Measurements from ENCODE around the gene SLC9A5. TPM values are rescaled to one million over a fixed set of nuclear protein-coding genes. Genes with fewer than 3 reads are reported as not detected.

Gene SLC9A5
- 0.63 and 0.68 TPM in 2 replicates for polyA plus RNA-seq (2013)

GRCh38 chr16:67248401-67249177 is at the start of gene SLC9A5:
SLC9A5 (plus strand) TSS chr16:67248979; CDS start chr16:67249015, 36 bp downstream.
- no CpG with 5 or more reads among the region's 75 CpGs for WGBS (ENCODE audit: extremely low coverage, insufficient coverage, insufficient read length)
- Histone ChIP-seq H3K18ac (ENCODE audit: low read length) (peak within 1 kb of the TSS; percentile 36), H2AFZ (ENCODE audit: insufficient read depth, low read length, poor library complexity) (peak within 1 kb of the TSS; percentile 43), H2BK12ac (ENCODE audit: low read length) (no peak within 1 kb of the TSS), H3K27ac (ENCODE audit: low read depth, low read length) (no peak within 1 kb of the TSS), H3K4me3 (ENCODE audit: low read depth, low read length) (peak within 1 kb of the TSS; percentile 57), H3K4ac (ENCODE audit: low read depth, low read length) (no peak within 1 kb of the TSS), H3K4me1 (ENCODE audit: control insufficient read depth in 1 of 2, insufficient read depth in 2 of 2, low read length in 2 of 2) (peaks cover 35 to 40% of the 10 kb centered on the region in 2 experiments), H4K8ac (ENCODE audit: low read depth, low read length) (no peak within 1 kb of the TSS), H2AK5ac (ENCODE audit: low read length) (no peak within 1 kb of the TSS), H3K4me2 (ENCODE audit: low read length) (peak within 1 kb of the TSS; percentile 96), H3K23ac (ENCODE audit: low read length) (no peak within 1 kb of the TSS), H2BK120ac (ENCODE audit: insufficient read depth, low read length, poor library complexity) (no peak within 1 kb of the TSS), H3K79me1 (ENCODE audit: low read length) (peaks cover 20% of the 10 kb centered on the region), H3K14ac (ENCODE audit: low read length) (no peak within 1 kb of the TSS), H3K9ac (ENCODE audit: low read length) (no peak within 1 kb of the TSS), H2BK5ac (ENCODE audit: low read depth, low read length, poor library complexity) (no peak within 1 kb of the TSS), H3K36me3 (ENCODE audit: control insufficient read depth in 1 of 2, insufficient read depth in 2 of 2, low read length in 2 of 2) (no peaks in the 10 kb centered on the region), H3K27me3 (ENCODE audit: insufficient read depth, low read length) (peaks cover 27% of the 10 kb centered on the region), H4K91ac (ENCODE audit: low read depth, low read length) (no peak within 1 kb of the TSS), H4K12ac (ENCODE audit: low read depth, low read length) (no peak within 1 kb of the TSS), H3K79me2 (ENCODE audit: control insufficient read depth, insufficient read depth, low read length, poor library complexity) (peaks cover 3% of the 10 kb centered on the region), H3K9me3 (ENCODE audit: insufficient read depth, low read depth, low read length) (peaks cover 1% of the 10 kb centered on the region)
- peak in 1 of 2 donors; percentile 5 for DNase-seq

- Histone ChIP-seq H3K9ac (ENCODE audit: low read length) (no peak within 1 kb of the TSS), H4K91ac (ENCODE audit: low read depth, low read length) (peak within 1 kb of the TSS; percentile 22), H3K9me3 (ENCODE audit: insufficient read depth, low read depth, low read length) (peaks cover 4% of the 10 kb centered on the region), H3K27me3 (ENCODE audit: insufficient read depth, low read length) (no peaks in the 10 kb centered on the region), H4K12ac (ENCODE audit: low read depth, low read length) (peak within 1 kb of the TSS; percentile 10), H3K36me3 (ENCODE audit: control insufficient read depth in 1 of 2, insufficient read depth in 2 of 2, low read length in 2 of 2) (peaks cover 72 to 78% of the 10 kb centered on the region in 2 experiments), H3K79me1 (ENCODE audit: low read length) (peaks cover 8% of the 10 kb centered on the region), H2BK120ac (ENCODE audit: insufficient read depth, low read length, poor library complexity) (no peak within 1 kb of the TSS), H4K8ac (ENCODE audit: low read depth, low read length) (peak within 1 kb of the TSS; percentile 62), H3K4me1 (ENCODE audit: control insufficient read depth in 1 of 2, insufficient read depth in 2 of 2, low read length in 2 of 2) (peaks cover 12 to 20% of the 10 kb centered on the region in 2 experiments), H3K14ac (ENCODE audit: low read length) (peak within 1 kb of the TSS; percentile 22), H3K4ac (ENCODE audit: low read depth, low read length) (no peak within 1 kb of the TSS), H3K4me3 (ENCODE audit: low read depth, low read length) (peak within 1 kb of the TSS; percentile 55), H3K23ac (ENCODE audit: low read length) (no peak within 1 kb of the TSS), H3K27ac (ENCODE audit: low read depth, low read length) (peak within 1 kb of the TSS; percentile 16), H3K4me2 (ENCODE audit: low read length) (peak within 1 kb of the TSS; percentile 70), H3K18ac (ENCODE audit: low read length) (no peak within 1 kb of the TSS), H2AK5ac (ENCODE audit: low read length) (no peak within 1 kb of the TSS), H2BK5ac (ENCODE audit: low read depth, low read length, poor library complexity) (no peak within 1 kb of the TSS), H3K79me2 (ENCODE audit: control insufficient read depth, insufficient read depth, low read length, poor library complexity) (no peaks in the 10 kb centered on the region), H2AFZ (ENCODE audit: insufficient read depth, low read length, poor library complexity) (peak within 1 kb of the TSS; percentile 10), H2BK12ac (ENCODE audit: low read length) (peak within 1 kb of the TSS; percentile 26)
- peak; percentile 89 to 93 for DNase-seq
- no CpG with 5 or more reads among the region's 61 CpGs for WGBS (ENCODE audit: extremely low coverage, insufficient coverage, insufficient read length)
Observed at GRCh38 chr16:67199011-67199807, 49.6 kb upstream of the SLC9A5 start, which contains the start of gene ELMO3. ELMO3 (plus strand) TSS chr16:67199131; CDS start chr16:67199327, 196 bp downstream.

- H3K79me2 ChIP-seq (ENCODE audit: control insufficient read depth, insufficient read depth, low read length, poor library complexity) = no peaks in the 10 kb centered on the region
- H3K4me1 ChIP-seq (ENCODE audit: control insufficient read depth in 1 of 2, insufficient read depth in 2 of 2, low read length in 2 of 2) = peaks cover 12 to 20% of the 10 kb centered on the region in 2 experiments
- peak overlapping the region; percentile 1 for H3K4me3 ChIP-seq (ENCODE audit: low read depth, low read length)
- peaks cover 67 to 74% of the 10 kb centered on the region in 2 experiments for H3K36me3 ChIP-seq (ENCODE audit: control insufficient read depth in 1 of 2, insufficient read depth in 2 of 2, low read length in 2 of 2)
- H2BK5ac ChIP-seq (ENCODE audit: low read depth, low read length, poor library complexity) = no peak overlapping the region
- H2AFZ ChIP-seq (ENCODE audit: insufficient read depth, low read length, poor library complexity) = peak overlapping the region; percentile 10
- H2BK120ac ChIP-seq (ENCODE audit: insufficient read depth, low read length, poor library complexity) = no peak overlapping the region
- H2AK5ac ChIP-seq (ENCODE audit: low read length) = no peak overlapping the region
- no peak overlapping the region for H4K91ac ChIP-seq (ENCODE audit: low read depth, low read length)
- no peak overlapping the region for H4K12ac ChIP-seq (ENCODE audit: low read depth, low read length)
- peak overlapping the region; percentile 22 for H3K14ac ChIP-seq (ENCODE audit: low read length)
- peaks cover 4% of the 10 kb centered on the region for H3K9me3 ChIP-seq (ENCODE audit: insufficient read depth, low read depth, low read length)
- no peak overlapping the region for H3K23ac ChIP-seq (ENCODE audit: low read length)
- no peak for DNase-seq
- H3K4ac ChIP-seq (ENCODE audit: low read depth, low read length) = no peak overlapping the region
- H3K79me1 ChIP-seq (ENCODE audit: low read length) = peaks cover 8% of the 10 kb centered on the region
- H3K27me3 ChIP-seq (ENCODE audit: insufficient read depth, low read length) = no peaks in the 10 kb centered on the region
- peak overlapping the region; percentile 26 for H2BK12ac ChIP-seq (ENCODE audit: low read length)
- no peak overlapping the region for H3K27ac ChIP-seq (ENCODE audit: low read depth, low read length)
- H4K8ac ChIP-seq (ENCODE audit: low read depth, low read length) = peak overlapping the region; percentile 21
- no peak overlapping the region for H3K9ac ChIP-seq (ENCODE audit: low read length)
- H3K18ac ChIP-seq (ENCODE audit: low read length) = no peak overlapping the region
- no CpG with 5 or more reads among the region's 22 CpGs for WGBS (ENCODE audit: extremely low coverage, insufficient coverage, insufficient read length)
- peak overlapping the region; percentile 56 for H3K4me2 ChIP-seq (ENCODE audit: low read length)
Observed at GRCh38 chr16:67199808-67200198, 49.0 kb upstream of the SLC9A5 start.

- H2BK12ac ChIP-seq (ENCODE audit: low read length) = no peak overlapping the region
- H3K18ac ChIP-seq (ENCODE audit: low read length) = no peak overlapping the region
- H4K91ac ChIP-seq (ENCODE audit: low read depth, low read length) = no peak overlapping the region
- H3K4me3 ChIP-seq (ENCODE audit: low read depth, low read length) = no peak overlapping the region
- peaks cover 4% of the 10 kb centered on the region for H3K9me3 ChIP-seq (ENCODE audit: insufficient read depth, low read depth, low read length)
- H2AFZ ChIP-seq (ENCODE audit: insufficient read depth, low read length, poor library complexity) = no peak overlapping the region
- H3K79me1 ChIP-seq (ENCODE audit: low read length) = peaks cover 8% of the 10 kb centered on the region
- H3K36me3 ChIP-seq (ENCODE audit: control insufficient read depth in 1 of 2, insufficient read depth in 2 of 2, low read length in 2 of 2) = peaks cover 60 to 67% of the 10 kb centered on the region in 2 experiments
- H2BK5ac ChIP-seq (ENCODE audit: low read depth, low read length, poor library complexity) = no peak overlapping the region
- no peak overlapping the region for H3K4ac ChIP-seq (ENCODE audit: low read depth, low read length)
- no peak overlapping the region for H4K8ac ChIP-seq (ENCODE audit: low read depth, low read length)
- H4K12ac ChIP-seq (ENCODE audit: low read depth, low read length) = no peak overlapping the region
- H3K27me3 ChIP-seq (ENCODE audit: insufficient read depth, low read length) = no peaks in the 10 kb centered on the region
- no peak overlapping the region for H2BK120ac ChIP-seq (ENCODE audit: insufficient read depth, low read length, poor library complexity)
- H3K14ac ChIP-seq (ENCODE audit: low read length) = no peak overlapping the region
- no CpG with 5 or more reads among the region's 8 CpGs for WGBS (ENCODE audit: extremely low coverage, insufficient coverage, insufficient read length)
- no peak for DNase-seq
- no peak overlapping the region for H3K4me2 ChIP-seq (ENCODE audit: low read length)
- H2AK5ac ChIP-seq (ENCODE audit: low read length) = no peak overlapping the region
- H3K23ac ChIP-seq (ENCODE audit: low read length) = no peak overlapping the region
- H3K9ac ChIP-seq (ENCODE audit: low read length) = no peak overlapping the region
- H3K79me2 ChIP-seq (ENCODE audit: control insufficient read depth, insufficient read depth, low read length, poor library complexity) = no peaks in the 10 kb centered on the region
- H3K27ac ChIP-seq (ENCODE audit: low read depth, low read length) = no peak overlapping the region
- H3K4me1 ChIP-seq (ENCODE audit: control insufficient read depth in 1 of 2, insufficient read depth in 2 of 2, low read length in 2 of 2) = peaks cover 12 to 20% of the 10 kb centered on the region in 2 experiments
Observed at GRCh38 chr16:67200491-67200890, 48.3 kb upstream of the SLC9A5 start.
